K562 (cell line): ENCODE data around the gene GRIN1. TPM values are rescaled to one million over a fixed set of nuclear protein-coding genes. Genes with fewer than 3 reads are reported as not detected.

Experiments
- ATAC-seq: fragments of 200-7000 bp; cut with Tn5 transposase; 3 replicates; pipeline ENCODE4 v1.9.1; 2020; ENCODE audit warnings: moderate library complexity
- BruUV-seq: library from RNA; stranded (reverse); fragments of 400-500 nt; replicated peaks from 2 replicates; lab custom pipeline; 2021; lab: Mats Ljungman, UMichigan
- CTCF ChIA-PET: fragments of 300-600 bp; formaldehyde crosslinking; extraction: SDS; loops from one replicate; lab custom pipeline; 2021; ENCODE audit warnings: low intra/inter-chr PET ratio; lab: Yijun Ruan, JAX
- POLR2A ChIA-PET: fragments of 300-600, 350-650 bp; sonication (Branson Sonifier 250); formaldehyde crosslinking; extraction: SDS; loops from one replicate; lab custom pipeline; 2021; ENCODE audit warnings: antibody characterized with exemption, inconsistent platforms; lab: Yijun Ruan, JAX
- DNase-seq, 4 experiments: peaks; one replicate each; pipeline versions ENCODE4 v3.0.0 to v3.0.0-alpha.2; 2011 to 2018; ENCODE audit warnings: low spot score in 3 of 4, mixed read lengths in 3 of 4; ENCODE audit errors: extremely low read depth in 1 of 4
- FAIRE-seq: peaks from 2 replicates; lab custom pipeline; 2011; peaks lifted over from hg19 to GRCh38; lab: Jason Lieb, UNC
- H2AFZ ChIP-seq: 2 replicates; pipeline ENCODE4 v1.6.0; 2011; ENCODE audit warnings: low read depth, low read length, control low read depth, inconsistent platforms
- H3K27ac ChIP-seq: fragments of 200-600 bp; 3 replicates; pipeline ENCODE4 v1.8.0; 2011; ENCODE audit warnings: low read depth, mild to moderate bottlenecking, control low read depth, inconsistent platforms, low read length, moderate library complexity, mixed read lengths; ENCODE audit errors: extremely low read depth
- H3K27me3 ChIP-seq, 2 experiments: fragments of 300-600 bp in 1 of 2; 2 replicates in 1 of 2; 3 replicates in 1 of 2; pipeline versions ENCODE4 v1.6.0 to v1.8.0; 2011; ENCODE audit warnings: inconsistent platforms in 2 of 2, low read length in 2 of 2, mild to moderate bottlenecking in 1 of 2, mixed read lengths in 1 of 2, moderate library complexity in 1 of 2; ENCODE audit not compliant: control insufficient read depth in 2 of 2, insufficient read depth in 2 of 2
- H3K36me3 ChIP-seq: fragments of 300-600 bp; 3 replicates; pipeline ENCODE4 v1.8.0; 2011; ENCODE audit warnings: mild to moderate bottlenecking, low read length, inconsistent platforms; ENCODE audit not compliant: control insufficient read depth, insufficient read depth
- H3K4me1 ChIP-seq, 2 experiments: fragments of 200-600 bp in 1 of 2; replicated peaks in 1 of 2; 2 replicates in 1 of 2; 3 replicates in 1 of 2; pipeline versions ENCODE4 v1.5.1 to v1.8.0; 2011; ENCODE audit warnings: inconsistent platforms in 2 of 2, low read length in 2 of 2, mild to moderate bottlenecking in 1 of 2, mixed read lengths in 1 of 2, moderate library complexity in 1 of 2; ENCODE audit not compliant: control insufficient read depth in 2 of 2, insufficient read depth in 2 of 2
- H3K4me2 ChIP-seq: 2 replicates; pipeline ENCODE4 v1.6.1; 2011; ENCODE audit warnings: low read length, control low read depth, inconsistent platforms, mixed read lengths; ENCODE audit not compliant: insufficient read depth
- H3K4me3 ChIP-seq: fragments of 200-600 bp; sonication (generic), shearing (Covaris generic); 2 replicates; pipeline ENCODE4 v1.5.1; 2016; ENCODE audit warnings: control low read depth, inconsistent platforms
- H3K79me2 ChIP-seq: fragments of 200-600 bp; 3 replicates; pipeline ENCODE4 v1.8.0; 2011; ENCODE audit warnings: low read length, inconsistent platforms; ENCODE audit not compliant: control insufficient read depth, insufficient read depth
- H3K9ac ChIP-seq, 2 experiments: 2 replicates each; pipeline versions ENCODE4 v1.6.0 to v1.6.1; 2011; ENCODE audit warnings: low read depth in 2 of 2, low read length in 2 of 2, control low read depth in 1 of 2, inconsistent platforms in 1 of 2, mild to moderate bottlenecking in 1 of 2, mixed read lengths in 1 of 2; ENCODE audit not compliant: insufficient read depth in 1 of 2
- H3K9me1 ChIP-seq: one replicate; pipeline ENCODE4 v1.6.0; 2011; ENCODE audit warnings: inconsistent platforms, mild to moderate bottlenecking, low read length, moderate library complexity; ENCODE audit not compliant: control insufficient read depth, insufficient read depth
- H3K9me3 ChIP-seq: replicated peaks from 2 replicates; pipeline ENCODE4 v1.5.1; 2011; ENCODE audit warnings: low read depth, low read length, inconsistent platforms; ENCODE audit not compliant: control insufficient read depth, insufficient read depth
- H4K20me1 ChIP-seq: replicated peaks from 2 replicates; pipeline ENCODE4 v1.6.1; 2011; ENCODE audit warnings: low read length, inconsistent platforms, mixed read lengths; ENCODE audit not compliant: control insufficient read depth, insufficient read depth
- CEBPG ChIP-seq, 3 experiments: fragments of 200-800 bp in 1 of 3; sonication (Bioruptor generic) in 1 of 3; sonication (generic) in 1 of 3; formaldehyde crosslinking in 1 of 3; IDR thresholded peaks in 2 of 3; conservative IDR thresholded peaks in 1 of 3; 2 replicates each; pipeline versions ENCODE4 v1.6.1 to v1.8.0; 2016 to 2022; ENCODE audit warnings: missing compliant biosample characterization in 2 of 3, missing genetic modification characterization in 2 of 3, mild to moderate bottlenecking in 1 of 3, missing genetic modification reagents in 1 of 3
- EGR1 ChIP-seq: fragments of 450-650 bp; conservative IDR thresholded peaks from 2 replicates; pipeline ENCODE4 v1.6.1; 2017; ENCODE audit warnings: mild to moderate bottlenecking
- GATAD2A ChIP-seq: fragments of 450-650 bp; IDR thresholded peaks from 2 replicates; pipeline ENCODE4 v1.6.1; 2017
- KLF13 ChIP-seq: fragments of 450-650 bp; IDR thresholded peaks from 2 replicates; pipeline ENCODE4 v1.6.1; 2016; ENCODE audit warnings: missing genetic modification characterization, low read depth, mild to moderate bottlenecking, missing compliant biosample characterization, moderate library complexity, borderline replicate concordance
- L3MBTL2 ChIP-seq: fragments of 450-650 bp; IDR thresholded peaks from 2 replicates; pipeline ENCODE4 v1.6.1; 2016; ENCODE audit warnings: mild to moderate bottlenecking, moderate library complexity
- POLR2G ChIP-seq: fragments of 200-400 bp; formaldehyde crosslinking; IDR thresholded peaks from 2 replicates; pipeline ENCODE4 v1.6.1; 2017; ENCODE audit warnings: low read depth, mild to moderate bottlenecking, antibody characterized with exemption, low read length, moderate library complexity
- SP1 ChIP-seq: sonication (generic); formaldehyde crosslinking; IDR thresholded peaks from 2 replicates; pipeline ENCODE4 v1.8.1; 2022; ENCODE audit warnings: mild to moderate bottlenecking, missing genetic modification reagents
- ZBTB7A ChIP-seq: IDR thresholded peaks from 2 replicates; pipeline ENCODE4 v1.6.1; 2011; ENCODE audit warnings: low read depth, mild to moderate bottlenecking, low read length, moderate library complexity, borderline replicate concordance; ENCODE audit not compliant: control insufficient read depth
- ZNF280A ChIP-seq: fragments of 450-650 bp; IDR thresholded peaks from 2 replicates; pipeline ENCODE4 v1.6.1; 2018; ENCODE audit warnings: mild to moderate bottlenecking, low read depth; ENCODE audit not compliant: partially characterized antibody
- WGBS: fragments of 100-300 bp; shearing (Covaris generic); methylation state at CpG from one replicate; pipeline ENCODE4 v1.1.6; 2016; ENCODE audit warnings: low coverage, mixed read lengths; ENCODE audit not compliant: insufficient coverage; ENCODE audit errors: missing lambda C conversion rate; 5-methylcytosine and 5-hydroxymethylcytosine counted together
- in situ Hi-C: fragments of 300-500 bp; cut with MboI; formaldehyde crosslinking; loops from 4 replicates; pipeline ENCODE4 v1.15.0; 2018; ENCODE audit warnings: inconsistent platforms, mixed read lengths
- intact Hi-C: fragments of 100-400 bp; cut with micrococcal nuclease; formaldehyde crosslinking; loops from 2 replicates; pipeline ENCODE4 v1.14.2; 2022
- polyA plus RNA-seq, 8 experiments: library from polyadenylated mRNA; depleted of rRNA in 4 of 8; stranded (reverse) in 5 of 8; unstranded in 3 of 8; fragments of >200 nt; fragmentation: Nextera tagmentation in 2 of 8; fragmentation: Illumina TruSeq in 1 of 8; extraction: Ambion mirVana in 2 of 8; extraction: Trizol in 1 of 8; gene quantifications; 2 replicates each; pipeline versions ENCODE4 v1.2.1 to v1.2.3, GENCODE V29; 2011 to 2014; ENCODE audit warnings: inconsistent platforms in 1 of 8, missing spikeins in 1 of 8
- total RNA-seq, 7 experiments: library from RNA; depleted of rRNA in 6 of 7; stranded (reverse); fragments of >200 nt in 6 of 7; fragmentation: Illumina TruSeq in 2 of 7; extraction: Trizol in 2 of 7; gene quantifications; 2 replicates each; pipeline versions ENCODE4 v1.2.1 to v1.2.3, GENCODE V29; 2011 to 2021; ENCODE audit warnings: low replicate concordance in 1 of 7
- TF ChIP-seq, protein P1 (sequence below), 3 experiments: fragments of 200-800 bp in 1 of 3; sonication (Bioruptor generic) in 1 of 3; sonication (generic) in 1 of 3; formaldehyde crosslinking in 1 of 3; IDR thresholded peaks; 2 replicates each; pipeline versions ENCODE4 v1.6.1 to v1.8.0; 2016 to 2022; ENCODE audit warnings: mild to moderate bottlenecking in 2 of 3, missing compliant biosample characterization in 2 of 3, missing genetic modification characterization in 2 of 3, missing genetic modification reagents in 1 of 3
- TF ChIP-seq, protein P2 (sequence below): sonication (generic); formaldehyde crosslinking; IDR thresholded peaks from 2 replicates; pipeline ENCODE4 v1.8.1; 2023; ENCODE audit warnings: mild to moderate bottlenecking, missing genetic modification reagents
- TF ChIP-seq, protein P3 (sequence below): sonication (generic); formaldehyde crosslinking; IDR thresholded peaks from 2 replicates; pipeline ENCODE4 v1.8.0; 2022; ENCODE audit warnings: missing genetic modification reagents, mild to moderate bottlenecking, moderate library complexity, borderline replicate concordance

The GRIN1 gene
- total and polyA plus RNA-seq, 9 of the 15 experiments (the other 6 are each of a cell fraction or from before 2014, with no cell fraction given) = 0.03 to 0.35 (median 0.16) TPM; not detected in 6

GRCh38 chr9:137156567-137157375 lies 17.8 kb downstream of the GRIN1 start:
- H3K27ac ChIP-seq = no peak overlapping the region
- BruUV-seq = no TSS peak
- in situ Hi-C loops (no loop called here), intact Hi-C loops (no loop called here)
- no peaks in the 10 kb centered on the region for H3K36me3 ChIP-seq
- ChIA-PET CTCF (no interaction called here), POLR2A (interaction anchor here (0.7 to 1.4 kb wide), 5 partner anchors 14 to 84 kb away, joined by 3 to 5 read pairs (median 3); partner anchors contain the start of gene TUBB4B)
- FAIRE-seq (peak; percentile 66), DNase-seq (peak; percentile 86 to 95 (median 92)), ATAC-seq (peak; percentile 94)
- H3K9me1 ChIP-seq = no peaks in the 10 kb centered on the region
- 4% methylated on average over 32 of the region's 65 CpGs for WGBS
- peak overlapping the region; percentile 79 for H3K4me2 ChIP-seq
- 0 out of 2 replicates have a peak, but pooled peaks cover 8% of the 10 kb centered on the region for H4K20me1 ChIP-seq
- peak overlapping the region; percentile 78 for H2AFZ ChIP-seq
- peak overlapping the region in 1 of 2 experiments; percentile 74; a peak in 2 of 4 replicates for H3K9ac ChIP-seq
- no peaks in the 10 kb centered on the region for H3K79me2 ChIP-seq
- peaks cover 18 to 60% of the 10 kb centered on the region in 2 experiments; a peak in 4 of 5 replicates for H3K4me1 ChIP-seq
- no peaks in the 10 kb centered on the region; the same call in 1 of the 2 replicates for H3K9me3 ChIP-seq
- no peaks in the 10 kb centered on the region; a peak in 1 of 5 replicates for H3K27me3 ChIP-seq
- 0 out of 2 replicates have a peak overlapping the region, but pooled peaks have one; percentile 2 for H3K4me3 ChIP-seq
- TF ChIP-seq EGR1 (peak; percentile 67), GATAD2A (0 out of 2 replicates have a peak, but pooled peaks have one; percentile 22), POLR2G (peak; percentile 43), ZNF280A (no peak), KLF13 (peak; percentile 24; the same call in 1 of the 2 replicates), ZBTB7A (peak; percentile 35; the same call in 1 of the 2 replicates), SP1 (CRISPR knock-in tag) (0 out of 2 replicates have a peak, but pooled peaks have one; percentile 17), CEBPG (CRISPR knock-in tag; IDR thresholded peaks at IDR 0.05) (no peak), CEBPG (tag; conservative IDR thresholded peaks at IDR 0.05 in 1 of 2, IDR thresholded peaks at IDR 0.05 in 1 of 2) (no peak), L3MBTL2 (peak; percentile 31; the same call in 1 of the 2 replicates)
- TF ChIP-seq, protein P1, sequence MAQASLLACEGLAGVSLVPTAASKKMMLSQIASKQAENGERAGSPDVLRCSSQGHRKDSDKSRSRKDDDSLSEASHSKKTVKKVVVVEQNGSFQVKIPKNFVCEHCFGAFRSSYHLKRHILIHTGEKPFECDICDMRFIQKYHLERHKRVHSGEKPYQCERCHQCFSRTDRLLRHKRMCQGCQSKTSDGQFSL (CRISPR knock-in tag; IDR thresholded peaks at IDR 0.05) = peak; percentile 48; the same call in 1 of the 2 replicates
- TF ChIP-seq, protein P1 (tag; IDR thresholded peaks at IDR 0.05) = no peak
- TF ChIP-seq, protein P2, sequence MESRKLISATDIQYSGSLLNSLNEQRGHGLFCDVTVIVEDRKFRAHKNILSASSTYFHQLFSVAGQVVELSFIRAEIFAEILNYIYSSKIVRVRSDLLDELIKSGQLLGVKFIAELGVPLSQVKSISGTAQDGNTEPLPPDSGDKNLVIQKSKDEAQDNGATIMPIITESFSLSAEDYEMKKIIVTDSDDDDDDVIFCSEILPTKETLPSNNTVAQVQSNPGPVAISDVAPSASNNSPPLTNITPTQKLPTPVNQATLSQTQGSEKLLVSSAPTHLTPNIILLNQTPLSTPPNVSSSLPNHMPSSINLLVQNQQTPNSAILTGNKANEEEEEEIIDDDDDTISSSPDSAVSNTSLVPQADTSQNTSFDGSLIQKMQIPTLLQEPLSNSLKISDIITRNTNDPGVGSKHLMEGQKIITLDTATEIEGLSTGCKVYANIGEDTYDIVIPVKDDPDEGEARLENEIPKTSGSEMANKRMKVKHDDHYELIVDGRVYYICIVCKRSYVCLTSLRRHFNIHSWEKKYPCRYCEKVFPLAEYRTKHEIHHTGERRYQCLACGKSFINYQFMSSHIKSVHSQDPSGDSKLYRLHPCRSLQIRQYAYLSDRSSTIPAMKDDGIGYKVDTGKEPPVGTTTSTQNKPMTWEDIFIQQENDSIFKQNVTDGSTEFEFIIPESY (CRISPR knock-in tag) = peak; percentile 95
- TF ChIP-seq, protein P3, sequence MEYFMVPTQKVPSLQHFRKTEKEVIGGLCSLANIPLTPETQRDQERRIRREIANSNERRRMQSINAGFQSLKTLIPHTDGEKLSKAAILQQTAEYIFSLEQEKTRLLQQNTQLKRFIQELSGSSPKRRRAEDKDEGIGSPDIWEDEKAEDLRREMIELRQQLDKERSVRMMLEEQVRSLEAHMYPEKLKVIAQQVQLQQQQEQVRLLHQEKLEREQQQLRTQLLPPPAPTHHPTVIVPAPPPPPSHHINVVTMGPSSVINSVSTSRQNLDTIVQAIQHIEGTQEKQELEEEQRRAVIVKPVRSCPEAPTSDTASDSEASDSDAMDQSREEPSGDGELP = peak; percentile 51
